Thyroid gland (tissue), 4 donors: ENCODE measurements around the gene GAS7.

ENCODE experiments used
- CTCF ChIP-seq, 6 experiments: fragments of 200-600 bp in 3 of 6; fragments of 450-650 bp in 3 of 6; sonication (generic) in 3 of 6; IDR thresholded peaks; one replicate each; pipeline ENCODE4 v1.5.1; 2016 to 2019; ENCODE audit warnings: antibody characterized with exemption in 6 of 6, mild to moderate bottlenecking in 2 of 6, inconsistent platforms in 1 of 6, moderate library complexity in 1 of 6
- POLR2A ChIP-seq, 2 donors: fragments of 450-650 bp; IDR thresholded peaks; one replicate each; pipeline ENCODE4 v1.6.1; 2017; ENCODE audit warnings: antibody characterized with exemption in 2 of 2, mild to moderate bottlenecking in 2 of 2, moderate library complexity in 1 of 2

- TF ChIP-seq CTCF (IDR thresholded peaks at IDR 0.05), result no peak
- no peak for TF ChIP-seq POLR2A (IDR thresholded peaks at IDR 0.05)
These were observed 329.9 kb downstream of the GAS7 start for GRCh38 chr17:9868552-9868951.
